Activated CD8-positive, alpha-beta T cell treated with anti-CD3 and anti-CD28 coated beads for 36 hours (primary cell): ENCODE data around the gene GPR157. TPM values are rescaled to one million over a fixed set of nuclear protein-coding genes. Genes with fewer than 3 reads are reported as not detected.

Source experiments
- ATAC-seq: fragments of 200-7000 bp; cut with Tn5 transposase; one replicate; pipeline ENCODE4 v1.10.0; 2021; ENCODE audit warnings: mild to moderate bottlenecking, moderate library complexity
- CTCF ChIA-PET: fragments of 350-600 bp; sonication (Branson Sonifier 250); formaldehyde crosslinking; loops from one replicate; lab custom pipeline; 2021; ENCODE audit warnings: antibody characterized with exemption; lab: Charles Lee
- POLR2A ChIA-PET: fragments of 350-600 bp; sonication (Branson Sonifier 250); formaldehyde crosslinking; loops from one replicate; lab custom pipeline; 2021; ENCODE audit warnings: antibody characterized with exemption; lab: Charles Lee
- DNase-seq: peaks from one replicate; pipeline ENCODE4 v3.0.0-alpha.2; 2020
- H3K27ac Mint-ChIP-seq: one replicate; pipeline ENCODE4 v1.8.0; 2021; ENCODE audit warnings: mild to moderate bottlenecking, mixed read lengths
- H3K27me3 Mint-ChIP-seq: one replicate; pipeline ENCODE4 v1.8.0; 2021; ENCODE audit warnings: mixed read lengths
- H3K36me3 Mint-ChIP-seq: one replicate; pipeline ENCODE4 v1.8.0; 2021; ENCODE audit warnings: low read depth, mixed read lengths
- H3K4me1 Mint-ChIP-seq: one replicate; pipeline ENCODE4 v1.8.0; 2021; ENCODE audit warnings: low read depth, mixed read lengths
- H3K4me3 Mint-ChIP-seq: one replicate; pipeline ENCODE4 v1.8.0; 2021; ENCODE audit warnings: mild to moderate bottlenecking, moderate library complexity, mixed read lengths
- H3K9me3 Mint-ChIP-seq: one replicate; pipeline ENCODE4 v1.8.0; 2021; ENCODE audit warnings: mixed read lengths
- intact Hi-C: fragments of 100-400 bp; cut with micrococcal nuclease; formaldehyde crosslinking; loops from one replicate; pipeline ENCODE4 v1.10.0; 2022
- total RNA-seq, 2 experiments: library from RNA; stranded (reverse); gene quantifications; one replicate each; pipeline ENCODE4 v1.2.3, GENCODE V29; 2021
- TF ChIP-seq, protein P1 (sequence below): fragments of 200-600 bp; IDR thresholded peaks from one replicate; pipeline ENCODE4 v1.8.0; 2022; ENCODE audit warnings: antibody characterized with exemption, mild to moderate bottlenecking

The GPR157 gene
- total RNA-seq, 2 experiments from 2014 or later, result 3.4 to 4.7 TPM

DNA sequence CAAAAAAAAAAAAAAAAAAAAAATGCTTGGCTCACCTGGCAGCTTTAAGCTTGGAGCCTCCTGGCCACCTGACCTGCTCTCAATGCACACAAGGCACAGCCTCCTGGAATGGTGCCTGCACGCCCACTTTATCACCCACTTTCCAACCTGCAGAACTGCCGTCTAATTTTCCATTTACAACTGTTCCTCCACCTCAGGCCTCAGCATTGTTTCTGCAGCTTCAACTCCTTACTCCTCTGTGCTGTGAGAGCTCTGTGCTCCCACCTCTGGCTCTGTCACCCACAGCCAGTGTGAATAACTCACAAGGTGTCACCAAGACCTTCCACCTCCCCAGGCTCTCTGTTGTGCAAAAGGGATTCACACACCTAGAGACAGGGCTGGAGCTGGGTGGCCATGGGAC, 38.7 kb upstream of the GPR157 start:
- Mint-ChIP-seq H3K27me3 (peaks cover under 1% of the 10 kb centered on the region), H3K4me3 (no peak overlapping the region), H3K4me1 (peaks cover 10% of the 10 kb centered on the region), H3K36me3 (no peaks in the 10 kb centered on the region), H3K27ac (no peak overlapping the region), H3K9me3 (no peaks in the 10 kb centered on the region)
- no peak for DNase-seq
- no peak for ATAC-seq
- ChIA-PET CTCF (no interaction called here), POLR2A (no interaction called here)
- TF ChIP-seq, protein P1, sequence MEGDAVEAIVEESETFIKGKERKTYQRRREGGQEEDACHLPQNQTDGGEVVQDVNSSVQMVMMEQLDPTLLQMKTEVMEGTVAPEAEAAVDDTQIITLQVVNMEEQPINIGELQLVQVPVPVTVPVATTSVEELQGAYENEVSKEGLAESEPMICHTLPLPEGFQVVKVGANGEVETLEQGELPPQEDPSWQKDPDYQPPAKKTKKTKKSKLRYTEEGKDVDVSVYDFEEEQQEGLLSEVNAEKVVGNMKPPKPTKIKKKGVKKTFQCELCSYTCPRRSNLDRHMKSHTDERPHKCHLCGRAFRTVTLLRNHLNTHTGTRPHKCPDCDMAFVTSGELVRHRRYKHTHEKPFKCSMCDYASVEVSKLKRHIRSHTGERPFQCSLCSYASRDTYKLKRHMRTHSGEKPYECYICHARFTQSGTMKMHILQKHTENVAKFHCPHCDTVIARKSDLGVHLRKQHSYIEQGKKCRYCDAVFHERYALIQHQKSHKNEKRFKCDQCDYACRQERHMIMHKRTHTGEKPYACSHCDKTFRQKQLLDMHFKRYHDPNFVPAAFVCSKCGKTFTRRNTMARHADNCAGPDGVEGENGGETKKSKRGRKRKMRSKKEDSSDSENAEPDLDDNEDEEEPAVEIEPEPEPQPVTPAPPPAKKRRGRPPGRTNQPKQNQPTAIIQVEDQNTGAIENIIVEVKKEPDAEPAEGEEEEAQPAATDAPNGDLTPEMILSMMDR, result no peak
- intact Hi-C loops, result no loop called here

DNA sequence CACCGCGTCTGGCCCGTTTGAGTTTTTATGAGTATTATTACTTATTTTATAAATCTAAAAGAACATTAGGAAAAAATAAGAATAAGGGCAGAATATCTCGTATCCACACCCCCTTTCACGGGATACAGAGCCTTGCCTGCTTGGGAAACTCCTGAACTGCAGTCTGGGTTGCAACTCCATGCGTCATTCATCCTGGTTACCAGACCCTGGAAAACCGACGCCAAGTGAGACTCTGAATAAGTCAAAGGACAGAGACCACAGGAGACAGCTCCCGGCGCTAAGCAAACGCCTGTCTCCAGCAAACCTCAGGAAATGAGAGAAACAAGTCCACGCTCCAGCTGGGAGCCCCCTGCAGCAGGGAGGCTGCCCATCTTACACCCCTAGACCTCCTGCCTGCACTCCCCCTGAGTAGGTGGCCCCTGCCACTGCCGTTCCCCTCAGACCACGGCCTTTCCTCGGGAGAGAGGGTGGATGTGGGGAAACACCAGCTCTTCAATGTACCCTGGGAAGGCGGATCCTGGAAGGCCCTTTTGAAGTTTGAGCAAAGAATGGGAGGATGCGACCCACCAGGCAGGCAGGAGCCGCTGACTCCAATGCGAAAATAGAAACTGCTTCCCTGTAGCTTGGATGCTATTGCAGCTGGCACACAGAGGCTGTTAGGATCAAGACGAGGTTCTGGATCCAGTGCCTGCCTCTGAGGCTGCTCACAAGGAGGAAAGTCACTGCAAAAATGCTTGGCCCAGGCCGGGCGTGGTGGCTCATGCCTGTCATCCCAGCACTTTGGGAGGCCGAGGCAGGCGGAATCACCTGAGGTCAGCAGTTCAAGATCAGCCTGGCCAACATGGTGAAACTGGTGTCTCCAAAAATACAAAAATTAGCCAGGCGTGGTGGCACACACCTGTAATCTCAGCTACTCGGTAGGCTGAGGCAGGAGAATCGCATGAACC, 37.7 kb upstream of the GPR157 start:
- no peak overlapping the region for H3K27ac Mint-ChIP-seq
- TF ChIP-seq, protein P1, result no peak
- no peak overlapping the region for H3K4me3 Mint-ChIP-seq
- H3K27me3 Mint-ChIP-seq, result no peaks in the 10 kb centered on the region
- ATAC-seq (no peak), DNase-seq (no peak)
- H3K36me3 Mint-ChIP-seq, result no peaks in the 10 kb centered on the region
- ChIA-PET CTCF (no interaction called here), POLR2A (no interaction called here)
- H3K4me1 Mint-ChIP-seq, result peaks cover 10% of the 10 kb centered on the region
- intact Hi-C loops, result no loop called here
- no peaks in the 10 kb centered on the region for H3K9me3 Mint-ChIP-seq

DNA sequence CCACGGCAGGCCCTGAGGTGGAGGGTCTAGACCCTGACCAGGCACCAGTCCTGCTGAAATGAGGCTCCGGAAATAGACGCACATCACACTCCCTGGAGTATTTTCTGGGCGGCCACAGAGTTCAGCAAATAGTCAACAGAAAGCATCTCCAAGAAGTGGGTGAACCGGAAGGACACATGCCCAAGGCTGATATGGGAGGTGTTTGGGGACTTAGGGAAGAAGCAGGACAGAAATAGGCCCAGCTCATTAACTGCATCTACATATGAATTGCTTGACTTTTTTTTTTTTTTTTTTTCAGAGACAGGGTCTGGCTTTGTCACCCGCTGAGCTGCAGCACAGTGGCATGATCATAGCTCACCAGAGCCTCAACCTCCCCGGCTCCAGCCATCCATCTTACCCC, 36.5 kb upstream of the GPR157 start:
- DNase-seq (no peak), ATAC-seq (no peak)
- Mint-ChIP-seq H3K27me3 (no peaks in the 10 kb centered on the region), H3K27ac (no peak overlapping the region), H3K9me3 (no peaks in the 10 kb centered on the region), H3K36me3 (no peaks in the 10 kb centered on the region), H3K4me1 (peaks cover 10% of the 10 kb centered on the region), H3K4me3 (no peak overlapping the region)
- CTCF ChIA-PET, result interaction anchor here (1.0 kb wide), 1 partner anchor 15 kb away, joined by 3 read pairs; no protein-coding TSS in a partner anchor
- intact Hi-C loops, result no loop called here
- POLR2A ChIA-PET, result no interaction called here
- TF ChIP-seq, protein P1, result no peak

DNA sequence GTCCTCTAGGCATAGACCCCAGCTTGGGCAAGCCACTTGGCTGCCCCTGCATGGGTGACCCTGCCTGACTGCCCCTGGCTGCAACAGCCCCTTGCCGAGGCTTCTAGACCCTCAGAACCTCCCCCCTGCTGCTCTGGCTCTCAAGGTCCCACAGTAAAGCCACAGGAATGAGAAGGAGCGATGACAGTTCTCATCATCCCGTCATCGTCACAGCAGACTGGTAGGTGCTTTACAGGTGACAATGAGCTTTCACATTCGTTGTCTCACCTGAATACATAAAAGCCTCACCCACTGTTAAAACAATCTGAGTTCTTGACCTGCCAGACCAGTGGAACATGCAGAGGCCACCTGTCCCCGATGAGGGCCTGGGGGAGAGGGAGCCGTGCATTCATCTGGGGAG, 36.0 kb upstream of the GPR157 start:
- Mint-ChIP-seq H3K4me3 (no peak overlapping the region), H3K27ac (no peak overlapping the region), H3K36me3 (no peaks in the 10 kb centered on the region), H3K27me3 (no peaks in the 10 kb centered on the region), H3K4me1 (peaks cover 10% of the 10 kb centered on the region), H3K9me3 (no peaks in the 10 kb centered on the region)
- CTCF ChIA-PET, result interaction anchor here (1.0 kb wide), 1 partner anchor 15 kb away, joined by 3 read pairs; no protein-coding TSS in a partner anchor
- POLR2A ChIA-PET, result no interaction called here
- ATAC-seq (no peak), DNase-seq (no peak)
- TF ChIP-seq, protein P1, result no peak
- intact Hi-C loops, result no loop called here

DNA sequence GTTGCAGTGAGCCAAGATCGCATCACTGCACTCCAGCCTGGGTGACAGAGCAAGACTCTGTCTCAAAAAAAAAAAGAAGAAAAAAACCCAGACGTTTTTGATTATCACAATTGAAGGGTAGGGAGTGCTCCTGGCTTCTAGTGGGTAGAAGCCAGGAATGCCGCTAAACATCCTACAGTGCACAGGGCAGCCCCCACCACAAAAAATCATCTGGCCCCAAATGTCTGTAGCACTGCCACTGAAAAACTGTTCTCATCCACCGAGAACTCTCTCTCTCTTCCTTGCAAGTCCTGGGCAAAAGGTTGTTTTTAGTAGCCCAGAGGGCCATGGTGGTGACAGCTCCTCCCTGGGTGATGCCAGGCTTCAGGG, 35.6 kb upstream of the GPR157 start:
- no peak overlapping the region for H3K4me3 Mint-ChIP-seq
- ChIA-PET CTCF (no interaction called here), POLR2A (no interaction called here)
- no peak overlapping the region for H3K27ac Mint-ChIP-seq
- no peaks in the 10 kb centered on the region for H3K27me3 Mint-ChIP-seq
- H3K36me3 Mint-ChIP-seq, result no peaks in the 10 kb centered on the region
- intact Hi-C loops, result no loop called here
- peaks cover 10% of the 10 kb centered on the region for H3K4me1 Mint-ChIP-seq
- no peak for ATAC-seq
- no peak for DNase-seq
- TF ChIP-seq, protein P1, result no peak
- H3K9me3 Mint-ChIP-seq, result no peaks in the 10 kb centered on the region
